Activated CD4-positive, CD25-positive, alpha-beta regulatory T cell treated with anti-CD3 and anti-CD28 coated beads, Interleukin-2, amount 50 U/mL, for 24 hours (primary cell): ENCODE measurements around the gene NRF1.

Source experiments
- ATAC-seq, 2 donors: fragments of 150-1000 bp; cut with Tn5 transposase; one replicate each; pipeline ENCODE4 v1.10.0; 2021; ENCODE audit warnings: mild to moderate bottlenecking in 1 of 2, moderate library complexity in 1 of 2

Gene NRF1

DNA sequence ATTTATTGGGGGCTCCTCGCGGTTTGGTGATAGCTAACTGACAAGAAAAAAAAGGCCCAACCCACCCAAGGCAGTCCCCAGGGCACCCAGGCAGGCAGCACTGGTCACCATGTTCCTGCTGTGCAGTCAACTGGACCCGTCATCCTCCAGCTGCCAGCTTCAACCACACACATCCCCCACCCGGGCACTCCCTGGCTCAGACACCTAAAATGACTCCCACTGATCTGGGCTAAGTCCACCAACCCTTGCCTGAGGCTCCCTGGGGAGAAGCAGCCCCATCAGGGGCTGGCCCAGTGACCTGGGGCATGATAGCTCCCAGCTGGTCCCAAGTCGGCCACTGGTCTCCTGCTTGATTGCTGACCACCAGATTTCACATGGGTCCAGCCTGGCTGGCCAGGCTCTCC lies 161.8 kb downstream of the NRF1 start:
- no peak for ATAC-seq

DNA sequence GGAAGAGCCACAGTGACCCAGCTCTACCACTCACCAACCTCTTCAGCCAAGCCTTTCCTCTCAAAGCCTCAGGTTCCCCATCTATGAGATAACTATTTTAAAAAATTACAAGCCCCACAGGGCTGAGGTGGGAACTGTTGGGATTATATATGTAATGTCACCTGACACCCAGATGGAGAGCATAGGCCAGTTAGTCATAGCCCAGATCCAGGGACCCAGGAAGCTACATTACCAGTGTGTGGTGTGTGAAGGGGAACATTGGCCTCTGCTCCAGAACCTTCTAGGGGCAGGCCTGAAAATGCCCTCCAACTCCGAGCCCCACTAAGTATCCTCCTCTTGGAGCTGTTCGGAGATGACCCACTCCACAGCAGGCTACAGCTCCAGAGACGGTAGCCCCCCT lies 162.4 kb downstream of the NRF1 start:
- no peak for ATAC-seq

GRCh38 chr7:129774359-129774758 lies 162.8 kb downstream of the NRF1 start:
- no peak for ATAC-seq

GRCh38 chr7:129774871-129775694 lies 163.6 kb downstream of the NRF1 start:
- ATAC-seq = no peak

DNA sequence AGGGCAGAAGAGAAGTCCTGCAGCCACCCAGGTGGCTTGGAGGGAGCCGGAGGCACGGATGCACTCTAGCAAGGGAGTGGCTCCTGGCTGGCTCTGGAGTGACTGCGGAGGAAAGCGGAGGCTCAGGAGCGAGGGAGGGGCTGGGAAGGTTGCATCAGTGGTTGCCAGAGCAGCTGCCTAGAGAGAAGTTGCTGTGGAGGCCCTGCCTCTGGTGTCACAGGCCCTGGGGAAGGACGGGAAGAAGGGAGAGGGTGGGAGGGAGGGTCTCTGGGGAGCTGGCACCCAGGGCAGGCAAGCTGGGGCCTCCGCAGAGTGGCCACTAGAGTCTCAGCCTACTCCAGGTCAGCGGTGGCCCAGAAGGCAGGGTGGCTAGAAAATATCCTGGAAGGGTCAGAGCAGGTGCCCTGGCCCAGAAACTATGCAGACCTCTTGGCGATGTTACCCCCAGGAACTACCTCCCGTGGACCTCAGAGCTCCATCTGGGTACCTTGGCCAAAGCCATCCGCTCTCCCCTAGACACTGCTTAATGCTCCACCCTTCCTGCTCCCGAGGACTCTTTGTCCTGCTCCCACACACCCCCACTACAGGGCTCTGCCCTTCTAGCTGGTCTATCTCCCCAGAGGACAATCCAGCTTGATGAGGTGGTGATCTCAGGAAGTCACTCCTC lies 164.3 kb downstream of the NRF1 start:
- ATAC-seq = no peak

DNA sequence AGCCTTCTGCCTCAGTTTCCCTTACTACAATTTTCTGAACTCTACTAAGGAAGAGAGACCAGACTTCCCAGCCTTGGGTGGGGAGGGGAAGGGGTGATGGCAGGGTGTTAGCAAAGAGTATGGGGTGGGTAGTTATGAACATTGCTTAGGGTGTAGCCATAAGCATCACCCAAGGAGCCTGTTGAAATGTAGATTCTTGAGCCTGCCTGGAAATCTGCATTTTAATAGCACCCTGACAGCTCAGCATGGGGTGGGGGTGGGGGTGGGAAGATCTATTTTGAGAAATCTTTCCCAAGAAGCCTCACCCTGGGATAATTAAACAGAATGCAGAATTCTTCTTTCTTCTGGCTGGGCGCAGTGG lies 164.8 kb downstream of the NRF1 start:
- no peak for ATAC-seq

GRCh38 chr7:129777195-129777844 lies 165.8 kb downstream of the NRF1 start:
- ATAC-seq = no peak

DNA sequence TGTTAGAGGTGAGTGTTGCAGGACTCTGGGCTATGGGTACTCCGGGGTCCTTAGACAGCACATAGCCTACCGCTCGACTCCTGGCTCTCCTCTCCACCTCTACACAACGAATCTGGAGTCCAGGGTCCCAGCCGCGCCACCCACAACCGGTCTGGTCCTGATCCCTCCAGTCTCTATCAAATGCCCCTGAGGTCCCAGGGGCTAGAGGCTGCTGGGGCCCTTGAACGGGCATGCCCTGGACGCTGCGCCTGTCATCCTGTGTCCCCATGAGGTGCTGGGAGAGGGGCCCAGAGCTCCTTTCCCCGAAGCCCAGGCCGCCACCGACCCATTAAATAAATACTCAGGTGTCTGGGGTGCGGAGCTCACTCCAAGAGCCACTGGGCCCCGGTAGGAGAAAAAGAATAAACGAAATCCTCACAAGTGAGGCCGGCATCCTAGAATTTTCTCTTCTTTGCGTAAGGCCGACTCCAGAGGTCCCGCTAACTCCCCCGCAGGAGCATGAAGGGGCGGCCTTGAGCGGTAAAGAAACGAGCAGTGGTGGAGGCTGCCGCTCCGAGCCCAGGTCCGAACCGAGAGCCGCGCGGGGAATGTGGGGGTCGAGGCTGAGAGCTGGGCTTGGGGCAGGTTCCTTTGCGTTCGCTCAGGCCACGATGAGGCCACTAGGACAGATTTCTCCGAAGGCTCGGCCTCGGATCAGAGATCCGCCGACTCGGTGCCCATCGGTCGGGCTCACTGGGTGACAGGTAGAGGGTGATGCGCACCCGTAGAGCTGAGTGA lies 166.7 kb downstream of the NRF1 start:
- ATAC-seq = no peak

GRCh38 chr7:129778770-129779601 lies 167.5 kb downstream of the NRF1 start:
- ATAC-seq = no peak

DNA sequence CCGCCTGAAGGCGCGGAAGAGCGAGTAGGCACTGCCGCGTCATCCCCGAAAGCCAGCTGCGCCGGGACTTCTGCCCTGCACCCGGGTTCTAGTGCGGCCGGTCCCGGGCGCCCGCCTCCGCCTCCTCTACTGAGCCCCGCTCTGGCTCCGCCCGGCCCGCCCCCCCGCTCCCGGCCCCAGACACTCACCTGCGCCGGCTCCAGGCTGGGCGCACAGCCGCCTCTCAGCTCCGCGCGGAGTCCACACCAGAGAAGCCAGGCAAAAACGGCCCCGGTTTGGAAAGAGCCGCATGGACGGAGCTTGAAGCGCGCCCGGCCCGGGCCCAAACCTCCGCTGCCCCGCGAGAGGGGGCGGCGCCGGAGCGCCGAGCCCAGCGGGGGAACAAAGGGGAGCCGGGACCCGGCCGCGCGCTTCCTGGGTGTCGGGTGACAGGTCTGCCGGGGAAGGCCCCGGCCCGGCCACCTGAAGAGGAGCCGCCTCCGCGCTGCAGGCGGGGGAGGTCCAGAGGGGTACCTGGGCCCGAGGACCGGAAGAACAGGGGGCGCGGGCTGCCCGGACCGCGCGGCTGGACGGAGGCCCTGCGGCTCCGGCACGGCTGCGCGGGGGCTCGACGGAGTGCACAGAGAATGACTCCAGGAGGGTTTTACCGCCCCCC lies 168.2 kb downstream of the NRF1 start:
- ATAC-seq = peak; percentile 36 to 48

DNA sequence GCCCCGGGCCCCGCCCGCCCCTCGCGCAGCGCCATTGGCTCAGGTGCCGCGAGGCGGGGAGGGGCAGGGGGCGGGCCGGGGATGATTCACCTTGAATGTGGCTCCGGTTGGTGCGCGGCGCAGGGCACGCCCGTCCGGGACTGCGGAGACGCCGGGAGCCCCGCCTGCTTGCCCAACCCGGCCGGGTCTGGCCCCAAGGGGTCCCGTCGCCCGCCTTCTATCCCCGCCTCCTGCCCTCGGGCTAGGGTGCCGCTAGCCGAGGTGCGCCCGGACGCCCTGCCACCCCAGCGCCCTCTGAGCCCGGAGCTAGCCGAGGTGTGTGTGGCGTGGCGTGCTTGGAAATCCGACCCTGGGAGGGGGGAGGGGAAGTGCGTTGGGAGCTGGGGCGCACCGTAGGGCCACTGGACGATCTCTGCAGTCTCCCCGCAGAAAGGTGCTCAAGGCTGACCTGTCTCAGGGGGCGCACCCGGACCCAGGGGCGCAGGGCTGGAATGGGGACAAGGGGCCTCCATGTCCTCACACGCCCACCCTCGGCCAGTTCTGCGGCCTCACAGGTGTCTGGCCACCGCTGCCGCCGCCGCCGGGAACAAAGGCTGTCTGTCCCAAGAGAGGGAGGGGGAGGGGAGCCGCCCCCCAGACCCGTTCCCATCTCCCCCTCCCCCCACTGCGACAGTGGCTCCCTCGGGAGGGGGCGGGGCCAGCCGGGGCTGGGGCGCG lies 168.9 kb downstream of the NRF1 start:
- peak; percentile 79 to 84 for ATAC-seq

- ATAC-seq = no peak
Measured at GRCh38 chr7:129780974-129781927, 169.7 kb downstream of the NRF1 start.

- ATAC-seq = no peak
Measured at GRCh38 chr7:129781928-129782817, 170.7 kb downstream of the NRF1 start.

- no peak for ATAC-seq
Measured at GRCh38 chr7:129782818-129783583, 171.5 kb downstream of the NRF1 start.

DNA sequence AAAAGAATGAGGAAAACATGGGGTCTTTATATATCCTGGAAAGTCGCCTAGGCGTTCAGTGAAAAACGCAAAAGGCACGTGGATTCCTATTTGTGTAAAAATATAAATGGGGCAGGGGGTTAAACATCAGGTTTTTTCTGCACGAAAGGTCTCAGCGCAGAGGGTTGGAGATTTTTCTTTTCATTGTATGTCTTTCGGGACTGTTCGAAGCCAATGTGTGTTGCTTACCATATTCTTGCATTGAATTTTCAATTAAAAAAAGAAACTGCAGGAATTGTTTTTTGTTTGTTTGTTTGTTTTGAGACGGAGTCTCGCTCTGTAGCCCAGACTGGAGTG lies 172.0 kb downstream of the NRF1 start:
- no peak for ATAC-seq

- ATAC-seq = no peak
Measured at GRCh38 chr7:129784437-129784782, 172.9 kb downstream of the NRF1 start.

GRCh38 chr7:129784783-129785684 lies 173.5 kb downstream of the NRF1 start:
- ATAC-seq = no peak
